SH-SY5Y (cell line): Measurements from ENCODE around the gene SH2D4B.

Source experiments
- GATA2 ChIP-seq: IDR thresholded peaks from 2 replicates; pipeline ENCODE4 v1.6.1; 2011; ENCODE audit warnings: mild to moderate bottlenecking, low read depth, low read length
- GATA3 ChIP-seq: IDR thresholded peaks from 2 replicates; pipeline ENCODE4 v1.6.1; 2011; ENCODE audit warnings: low read depth, mild to moderate bottlenecking, low read length, moderate library complexity

DNA sequence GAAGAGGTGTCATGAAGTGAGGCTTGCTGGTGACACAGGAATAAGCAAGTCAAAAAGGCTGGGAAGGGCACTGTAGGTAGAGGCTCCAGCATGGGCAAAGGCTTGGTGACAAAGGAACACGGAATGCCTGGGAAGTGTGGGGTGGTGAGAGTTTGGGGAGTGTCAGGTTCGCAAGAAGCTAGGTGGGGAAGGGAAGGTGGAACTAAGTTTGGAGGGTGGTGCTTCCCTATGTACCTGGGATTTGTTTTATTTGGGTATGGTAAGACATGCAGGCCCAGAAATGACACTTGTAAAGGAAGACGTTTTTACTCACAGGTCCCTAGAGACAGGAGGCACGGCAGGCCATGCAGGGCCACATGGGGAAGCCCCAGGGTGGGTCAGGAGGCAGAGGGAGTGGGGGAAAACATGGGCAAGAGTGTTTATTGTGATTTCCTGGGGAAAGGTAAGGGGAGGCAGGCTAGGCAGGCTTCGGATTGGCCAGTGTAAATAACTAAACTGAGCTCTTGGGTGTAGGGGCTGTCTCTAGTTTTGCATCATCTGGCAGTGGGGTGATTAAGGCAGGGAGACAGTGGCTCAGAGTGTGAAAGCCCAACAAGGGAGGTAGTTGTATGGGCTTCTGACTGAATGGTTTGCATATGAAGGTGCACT, 52.1 kb downstream of the SH2D4B start:
- TF ChIP-seq GATA2 (no peak), GATA3 (no peak)
